ENCODE data around the gene CMTR1. TPM values are rescaled to one million over a fixed set of nuclear protein-coding genes. Genes with fewer than 3 reads are reported as not detected.

CMTR1 gene
- total RNA-seq, 1 donor from 2014 or later, result 60.1 TPM

DNA sequence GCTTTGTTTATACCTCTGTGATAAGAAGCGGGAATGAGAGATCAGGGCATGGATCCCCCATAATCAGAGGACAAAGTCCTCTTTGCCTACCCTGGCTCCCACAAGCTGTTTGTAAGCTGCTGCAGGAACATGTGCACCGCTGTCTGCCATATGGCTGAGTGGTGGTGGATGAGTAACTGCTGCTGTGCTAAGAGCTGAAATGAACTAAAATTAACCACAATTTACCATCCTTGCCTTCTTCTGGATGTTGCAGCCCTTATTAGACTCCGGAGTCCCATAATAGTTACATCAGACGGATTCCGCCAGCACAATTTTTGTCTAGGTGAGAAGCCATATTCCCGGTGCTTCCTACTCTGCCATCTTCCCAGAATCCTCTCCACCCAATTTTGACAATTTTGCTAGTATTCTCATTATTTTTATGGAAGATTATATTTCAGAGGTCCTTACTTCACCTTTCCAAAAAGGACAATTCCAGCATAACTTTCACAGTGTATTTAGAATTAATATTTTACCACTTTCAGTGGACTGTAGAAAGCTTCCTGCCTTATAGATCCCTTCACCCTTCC, 6.0 kb upstream of the CMTR1 start:
- TF ChIP-seq, protein P1, sequence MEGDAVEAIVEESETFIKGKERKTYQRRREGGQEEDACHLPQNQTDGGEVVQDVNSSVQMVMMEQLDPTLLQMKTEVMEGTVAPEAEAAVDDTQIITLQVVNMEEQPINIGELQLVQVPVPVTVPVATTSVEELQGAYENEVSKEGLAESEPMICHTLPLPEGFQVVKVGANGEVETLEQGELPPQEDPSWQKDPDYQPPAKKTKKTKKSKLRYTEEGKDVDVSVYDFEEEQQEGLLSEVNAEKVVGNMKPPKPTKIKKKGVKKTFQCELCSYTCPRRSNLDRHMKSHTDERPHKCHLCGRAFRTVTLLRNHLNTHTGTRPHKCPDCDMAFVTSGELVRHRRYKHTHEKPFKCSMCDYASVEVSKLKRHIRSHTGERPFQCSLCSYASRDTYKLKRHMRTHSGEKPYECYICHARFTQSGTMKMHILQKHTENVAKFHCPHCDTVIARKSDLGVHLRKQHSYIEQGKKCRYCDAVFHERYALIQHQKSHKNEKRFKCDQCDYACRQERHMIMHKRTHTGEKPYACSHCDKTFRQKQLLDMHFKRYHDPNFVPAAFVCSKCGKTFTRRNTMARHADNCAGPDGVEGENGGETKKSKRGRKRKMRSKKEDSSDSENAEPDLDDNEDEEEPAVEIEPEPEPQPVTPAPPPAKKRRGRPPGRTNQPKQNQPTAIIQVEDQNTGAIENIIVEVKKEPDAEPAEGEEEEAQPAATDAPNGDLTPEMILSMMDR (IDR thresholded peaks at IDR 0.05; ENCODE audit: unreplicated experiment), result no peak
- Mint-ChIP-seq H3K4me1 (no peaks in the 10 kb centered on the region), H3K9me3 (peaks cover 24% of the 10 kb centered on the region), H3K27me3 (ENCODE audit: low read depth) (peaks cover 20% of the 10 kb centered on the region), H3K4me3 (no peak overlapping the region), H3K27ac (no peak overlapping the region), H3K36me3 (peaks cover 6% of the 10 kb centered on the region)
- no peak for DNase-seq (ENCODE audit: low spot score in 2 of 2, unreplicated experiment in 2 of 2)

DNA sequence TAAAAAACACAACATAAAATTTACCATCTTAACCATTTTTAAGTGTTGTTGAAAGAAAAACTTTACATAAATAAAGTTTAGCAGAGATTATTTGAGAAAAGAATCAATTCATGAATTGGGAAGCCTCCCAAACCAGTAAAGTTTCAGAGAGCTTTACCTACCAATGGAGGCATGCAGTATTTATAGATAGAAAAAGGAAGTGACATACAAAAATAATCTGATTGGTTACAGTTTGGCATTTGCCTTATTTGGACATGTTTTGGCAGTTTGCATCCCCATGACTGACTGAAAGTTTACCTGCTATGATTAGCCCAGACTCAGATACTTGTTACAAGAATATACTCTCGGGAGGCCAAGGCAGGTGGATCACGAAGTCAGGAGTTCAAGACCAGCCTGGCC, 3.7 kb upstream of the CMTR1 start:
- Mint-ChIP-seq H3K4me3 (no peak overlapping the region), H3K27ac (no peak overlapping the region), H3K27me3 (ENCODE audit: low read depth) (peaks cover 20% of the 10 kb centered on the region), H3K4me1 (peaks cover 15% of the 10 kb centered on the region), H3K9me3 (peaks cover 24% of the 10 kb centered on the region), H3K36me3 (peaks cover 6% of the 10 kb centered on the region)
- DNase-seq (ENCODE audit: low spot score in 2 of 2, unreplicated experiment in 2 of 2), result no peak
- TF ChIP-seq, protein P1 (IDR thresholded peaks at IDR 0.05; ENCODE audit: unreplicated experiment), result no peak

DNA sequence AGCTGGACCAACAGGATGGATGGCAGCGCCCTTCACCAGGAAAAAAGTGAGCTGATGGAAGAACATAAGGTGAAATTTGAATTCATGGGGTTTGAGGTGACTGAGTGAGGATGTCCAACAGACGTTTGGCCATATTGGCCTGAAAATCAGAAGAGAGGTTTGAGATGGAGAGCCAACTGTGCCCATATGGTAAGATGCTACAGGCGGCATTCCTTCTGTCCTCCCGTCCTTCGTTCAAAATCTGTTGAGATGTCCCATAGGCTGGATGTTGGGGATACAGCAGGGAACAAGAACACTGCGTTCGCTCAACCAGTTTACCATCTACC, 468 bp upstream of the CMTR1 start:
- peak overlapping the region; percentile 91 for H3K4me3 Mint-ChIP-seq
- H3K36me3 Mint-ChIP-seq, result peaks cover 10% of the 10 kb centered on the region
- peaks cover 21% of the 10 kb centered on the region for H3K4me1 Mint-ChIP-seq
- H3K27ac Mint-ChIP-seq, result peak overlapping the region; percentile 57
- peaks cover 14% of the 10 kb centered on the region for H3K27me3 Mint-ChIP-seq (ENCODE audit: low read depth)
- H3K9me3 Mint-ChIP-seq, result peaks cover 4% of the 10 kb centered on the region
- no peak for DNase-seq (ENCODE audit: low spot score in 2 of 2, unreplicated experiment in 2 of 2)
- TF ChIP-seq, protein P1 (IDR thresholded peaks at IDR 0.05; ENCODE audit: unreplicated experiment), result no peak

DNA sequence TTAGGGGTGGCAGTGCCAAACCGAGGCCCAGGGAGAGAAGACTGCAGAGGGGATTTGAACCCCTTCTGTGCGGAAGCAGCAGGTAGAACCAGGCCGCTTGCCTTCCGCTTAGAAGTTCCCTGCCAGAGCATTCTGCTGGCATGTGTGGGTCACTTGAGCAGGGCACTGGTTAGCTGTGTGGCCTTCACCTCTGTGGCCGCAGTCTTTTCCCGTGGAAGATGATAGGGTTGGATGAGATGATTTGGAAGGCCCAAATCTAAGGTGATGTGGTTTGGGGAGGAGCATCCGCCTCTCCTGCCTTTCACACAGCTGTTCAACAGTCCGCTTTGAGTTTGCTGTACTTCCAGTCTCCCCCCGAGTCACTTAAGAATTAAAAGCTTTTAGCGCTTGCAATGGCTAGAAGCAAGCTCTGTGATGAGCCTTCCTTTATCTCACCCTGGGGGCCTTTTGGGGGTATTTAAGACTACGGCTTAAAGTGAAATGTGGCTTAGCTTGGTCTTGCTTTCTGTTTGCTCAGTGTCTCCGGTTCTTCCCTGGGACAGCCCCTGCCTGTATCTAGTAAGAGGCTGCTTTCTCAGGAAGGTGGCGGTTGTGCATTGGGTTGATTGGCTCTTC, 743 bp downstream of the CMTR1 start:
- H3K4me3 Mint-ChIP-seq, result peak overlapping the region; percentile 91

DNA sequence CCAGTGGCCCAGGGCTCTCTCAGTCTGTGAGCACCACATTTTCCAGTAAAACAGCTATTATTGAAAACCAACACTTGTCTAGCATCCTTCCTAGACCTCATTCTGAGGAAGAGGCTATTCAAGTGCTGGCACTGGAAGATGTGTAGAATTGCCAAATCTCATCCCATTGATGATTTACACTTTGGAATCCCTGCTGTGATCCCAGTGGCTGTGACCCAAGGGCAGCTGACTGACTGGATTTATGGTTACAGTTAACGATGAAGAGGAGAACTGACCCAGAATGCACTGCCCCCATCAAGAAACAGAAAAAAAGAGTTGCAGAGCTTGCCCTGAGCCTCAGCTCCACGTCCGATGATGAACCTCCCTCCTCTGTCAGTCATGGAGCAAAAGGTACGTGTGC, 2.4 kb downstream of the CMTR1 start:
- Mint-ChIP-seq H3K27ac (no peak overlapping the region), H3K27me3 (ENCODE audit: low read depth) (no peaks in the 10 kb centered on the region), H3K4me3 (no peak overlapping the region), H3K4me1 (peaks cover 21% of the 10 kb centered on the region), H3K9me3 (no peaks in the 10 kb centered on the region), H3K36me3 (peaks cover 18% of the 10 kb centered on the region)
- no peak for DNase-seq (ENCODE audit: low spot score in 2 of 2, unreplicated experiment in 2 of 2)
- TF ChIP-seq, protein P1 (IDR thresholded peaks at IDR 0.05; ENCODE audit: unreplicated experiment), result no peak

More for the DNA sequence above, 743 bp downstream of the CMTR1 start:
- peaks cover 21% of the 10 kb centered on the region for H3K4me1 Mint-ChIP-seq
- H3K9me3 Mint-ChIP-seq, result peaks cover 4% of the 10 kb centered on the region
- H3K27ac Mint-ChIP-seq, result peak overlapping the region; percentile 96
- H3K27me3 Mint-ChIP-seq (ENCODE audit: low read depth), result peaks cover 4% of the 10 kb centered on the region
- no peak for DNase-seq (ENCODE audit: low spot score in 2 of 2, unreplicated experiment in 2 of 2)
- TF ChIP-seq, protein P1 (IDR thresholded peaks at IDR 0.05; ENCODE audit: unreplicated experiment), result no peak
- peaks cover 14% of the 10 kb centered on the region for H3K36me3 Mint-ChIP-seq

Measured in mesothelial cell of epicardium (in vitro differentiated cells).